D721Med (cell line): Measurements from ENCODE around the gene CST3.
"Not testable (repeated sequence)": the region's sequence is repeated elsewhere in the genome, so short reads cannot be mapped to it uniquely, and the experiment has no call there.

Experiments
- DNase-seq: peaks from one replicate; pipeline ENCODE4 v3.0.0; 2011; ENCODE audit warnings: low spot score; ENCODE audit not compliant: insufficient read length
- FAIRE-seq: peaks from 2 replicates; lab custom pipeline; 2011; peaks lifted over from hg19 to GRCh38; lab: Jason Lieb, UNC
- CTCF ChIP-seq: IDR thresholded peaks from 2 replicates; pipeline ENCODE4 v1.5.1; 2012; ENCODE audit warnings: mild to moderate bottlenecking, control low read depth; ENCODE audit not compliant: insufficient read depth; ENCODE audit errors: missing control alignments

The CST3 gene

GRCh38 chr20:23627501-23627900 lies 10.3 kb downstream of the CST3 start:
- no peak for FAIRE-seq
- TF ChIP-seq CTCF = no peak
- DNase-seq = no peak

GRCh38 chr20:23626040-23626620 lies 11.6 kb downstream of the CST3 start:
- FAIRE-seq (no peak), DNase-seq (no peak)
- TF ChIP-seq CTCF = no peak

- DNase-seq = no peak
- FAIRE-seq = no peak
- TF ChIP-seq CTCF = no peak
Measured at GRCh38 chr20:23625236-23625964, 12.4 kb downstream of the CST3 start.

- FAIRE-seq (no peak), DNase-seq (no peak)
- no peak for TF ChIP-seq CTCF
Measured at GRCh38 chr20:23624324-23624691, 13.4 kb downstream of the CST3 start.

- TF ChIP-seq CTCF = no peak
- DNase-seq (no peak), FAIRE-seq (no peak)
Measured at GRCh38 chr20:23623666-23624323, 14.0 kb downstream of the CST3 start.

GRCh38 chr20:23622839-23623343 lies 14.9 kb downstream of the CST3 start:
- FAIRE-seq (no peak), DNase-seq (no peak)
- TF ChIP-seq CTCF = no peak

- not testable (repeated sequence) for FAIRE-seq, DNase-seq
Measured at GRCh38 chr20:23622401-23622800, 15.4 kb downstream of the CST3 start.

GRCh38 chr20:23620670-23621386 lies 16.9 kb downstream of the CST3 start:
- DNase-seq, FAIRE-seq: not testable (repeated sequence)
